GM23338 (cell line): ENCODE data around the gene PRR35. TPM values are rescaled to one million over a fixed set of nuclear protein-coding genes. Genes with fewer than 3 reads are reported as not detected.

Source experiments
- ATAC-seq: fragments of 200-7000 bp; cut with Tn5 transposase; 3 replicates; pipeline ENCODE4 v1.9.1; 2020
- DNase-seq: peaks from one replicate; pipeline ENCODE4 v3.0.0-alpha.2; 2015; ENCODE audit warnings: low spot score
- H2AFZ ChIP-seq: fragments of 200-600 bp; sonication (generic); 2 replicates; pipeline ENCODE4 v1.8.0; 2016; ENCODE audit warnings: antibody characterized with exemption, mild to moderate bottlenecking, moderate library complexity
- H3F3A ChIP-seq: fragments of 200-600 bp; sonication (generic); replicated peaks from 2 replicates; pipeline ENCODE4 v1.8.0; 2017; ENCODE audit warnings: antibody characterized with exemption, mixed run types, low read depth
- H3K27ac ChIP-seq: fragments of 200-600 bp; sonication (generic); 2 replicates; pipeline ENCODE4 v1.6.1; 2016; ENCODE audit warnings: low read depth
- H3K27me3 ChIP-seq: fragments of 200-600 bp; sonication (generic); 2 replicates; pipeline ENCODE4 v1.8.0; 2016; ENCODE audit warnings: mild to moderate bottlenecking, mixed run types, moderate library complexity; ENCODE audit not compliant: insufficient read depth
- H3K36me3 ChIP-seq: fragments of 200-600 bp; sonication (generic); 2 replicates; pipeline ENCODE4 v1.8.0; 2016; ENCODE audit warnings: mild to moderate bottlenecking; ENCODE audit not compliant: insufficient read depth
- H3K4me1 ChIP-seq: fragments of 200-600 bp; sonication (generic); 2 replicates; pipeline ENCODE4 v1.8.0; 2016; ENCODE audit warnings: mild to moderate bottlenecking, moderate library complexity; ENCODE audit not compliant: insufficient read depth
- H3K4me2 ChIP-seq: fragments of 200-600 bp; sonication (generic); 2 replicates; pipeline ENCODE4 v1.7.1; 2017; ENCODE audit warnings: mixed run types
- H3K4me3 ChIP-seq: fragments of 200-600 bp; sonication (generic); 2 replicates; pipeline ENCODE4 v1.6.1; 2016; ENCODE audit warnings: mixed run types
- H3K79me2 ChIP-seq: fragments of 200-600 bp; sonication (generic); replicated peaks from 2 replicates; pipeline ENCODE4 v1.8.0; 2017; ENCODE audit warnings: mild to moderate bottlenecking; ENCODE audit not compliant: insufficient read depth
- H3K9me2 ChIP-seq: fragments of 200-600 bp; sonication (generic); 2 replicates; pipeline ENCODE4 v1.8.0; 2017; ENCODE audit not compliant: insufficient read depth
- H4K20me1 ChIP-seq: fragments of 200-600 bp; sonication (generic); replicated peaks from 2 replicates; pipeline ENCODE4 v1.8.0; 2017; ENCODE audit warnings: mild to moderate bottlenecking; ENCODE audit not compliant: insufficient read depth
- H3K27ac Mint-ChIP-seq: 2 replicates; pipeline ENCODE4 v1.8.0; 2020; ENCODE audit warnings: inconsistent platforms, mild to moderate bottlenecking, moderate library complexity, mixed read lengths
- H3K27me3 Mint-ChIP-seq: 3 replicates; pipeline ENCODE4 v1.8.0; 2022; ENCODE audit warnings: low read depth, mild to moderate bottlenecking, moderate library complexity, mixed read lengths, inconsistent platforms; ENCODE audit not compliant: insufficient read depth, poor library complexity
- H3K36me3 Mint-ChIP-seq: 3 replicates; pipeline ENCODE4 v1.8.0; 2021; ENCODE audit warnings: low read depth, mild to moderate bottlenecking, inconsistent platforms, moderate library complexity, mixed read lengths
- H3K4me1 Mint-ChIP-seq: 3 replicates; pipeline ENCODE4 v1.8.0; 2020; ENCODE audit warnings: mild to moderate bottlenecking, inconsistent platforms, mixed read lengths
- H3K4me3 Mint-ChIP-seq: 3 replicates; pipeline ENCODE4 v1.8.0; 2021; ENCODE audit warnings: moderate library complexity, mild to moderate bottlenecking, inconsistent platforms, mixed read lengths
- H3K9me3 Mint-ChIP-seq: 3 replicates; pipeline ENCODE4 v1.8.0; 2020; ENCODE audit warnings: moderate library complexity, mild to moderate bottlenecking, inconsistent platforms, mixed read lengths
- CREB1 ChIP-seq: fragments of 250-450 bp; sonication (Bioruptor Pico); IDR thresholded peaks from 2 replicates; pipeline ENCODE4 v1.5.0; 2020; ENCODE audit warnings: low read depth, mild to moderate bottlenecking, moderate library complexity
- CTCF ChIP-seq, 2 experiments: fragments of 200-600 bp in 1 of 2; sonication (generic) in 1 of 2; conservative IDR thresholded peaks; 2 replicates each; pipeline versions ENCODE4 v1.5.1 to v1.6.1; 2016 to 2017; ENCODE audit warnings: antibody characterized with exemption in 2 of 2, low read depth in 2 of 2, mild to moderate bottlenecking in 2 of 2, moderate library complexity in 1 of 2
- EZH2 ChIP-seq: fragments of 200-600 bp; sonication (generic); IDR thresholded peaks from one replicate; pipeline ENCODE4 v1.8.0; 2017; ENCODE audit warnings: antibody characterized with exemption, mild to moderate bottlenecking, low read depth; ENCODE audit not compliant: unreplicated experiment
- EZH2phosphoT487 ChIP-seq: fragments of 200-600 bp; sonication (generic); IDR thresholded peaks from one replicate; pipeline ENCODE4 v1.8.1; 2018; ENCODE audit warnings: antibody characterized with exemption; ENCODE audit not compliant: unreplicated experiment
- JUNB ChIP-seq: IDR thresholded peaks from one replicate; pipeline ENCODE4 v1.6.1; 2016; ENCODE audit warnings: antibody characterized with exemption; ENCODE audit not compliant: unreplicated experiment
- NANOG ChIP-seq: IDR thresholded peaks from 2 replicates; pipeline ENCODE4 v1.6.1; 2016; ENCODE audit warnings: antibody characterized with exemption, borderline replicate concordance
- POLR2AphosphoS5 ChIP-seq: IDR thresholded peaks from 2 replicates; pipeline ENCODE4 v1.6.1; 2016; ENCODE audit warnings: antibody characterized with exemption, low read depth
- REST ChIP-seq: IDR thresholded peaks from one replicate; pipeline ENCODE4 v1.6.1; 2018; ENCODE audit warnings: antibody characterized with exemption; ENCODE audit not compliant: unreplicated experiment
- STAT1 ChIP-seq: IDR thresholded peaks from one replicate; pipeline ENCODE4 v1.6.1; 2016; ENCODE audit warnings: antibody characterized with exemption; ENCODE audit not compliant: unreplicated experiment
- ZNF114 ChIP-seq: fragments of 250-450 bp; sonication (Bioruptor Pico); IDR thresholded peaks from 2 replicates; pipeline ENCODE4 v1.5.0; 2020; ENCODE audit warnings: mild to moderate bottlenecking, moderate library complexity
- ZNF331 ChIP-seq: fragments of 250-450 bp; sonication (Bioruptor Pico); IDR thresholded peaks from 2 replicates; pipeline ENCODE4 v1.5.0; 2020; ENCODE audit warnings: low read depth, mild to moderate bottlenecking, moderate library complexity
- polyA plus RNA-seq: library from polyadenylated mRNA; unstranded; fragments of >200 nt; fragmentation: Nextera tagmentation; extraction: Ambion mirVana; gene quantifications from 2 replicates; pipeline ENCODE4 v1.2.1, GENCODE V29; 2016
- total RNA-seq: library from RNA; depleted of rRNA; stranded (reverse); fragments of >200 nt; shearing (Covaris generic); gene quantifications from 2 replicates; pipeline ENCODE4 v1.2.3, GENCODE V29; 2014
- TF ChIP-seq, protein P1 (sequence below): fragments of 250-450 bp; sonication (Bioruptor Pico); IDR thresholded peaks from 2 replicates; pipeline ENCODE4 v1.5.0; 2020; ENCODE audit warnings: mild to moderate bottlenecking, moderate library complexity
- TF ChIP-seq, protein P2 (sequence below): IDR thresholded peaks from 2 replicates; pipeline ENCODE4 v1.6.1; 2016; ENCODE audit warnings: antibody characterized with exemption

The PRR35 gene
- total and polyA plus RNA-seq, 2 experiments from 2014 or later = 0.32 to 1.4 TPM

- peaks cover 5% of the 10 kb centered on the region for H3K27me3 Mint-ChIP-seq
- TF ChIP-seq STAT1 (no peak), EZH2 (no peak), JUNB (no peak), ZNF114 (CRISPR knock-in tag) (no peak), ZNF331 (CRISPR knock-in tag) (no peak), NANOG (no peak), CREB1 (CRISPR knock-in tag) (no peak), EZH2phosphoT487 (no peak), POLR2AphosphoS5 (no peak), REST (no peak), CTCF (conservative IDR thresholded peaks at IDR 0.05; ENCODE audit: low read depth in 2 of 2) (no peak)
- TF ChIP-seq, protein P1, sequence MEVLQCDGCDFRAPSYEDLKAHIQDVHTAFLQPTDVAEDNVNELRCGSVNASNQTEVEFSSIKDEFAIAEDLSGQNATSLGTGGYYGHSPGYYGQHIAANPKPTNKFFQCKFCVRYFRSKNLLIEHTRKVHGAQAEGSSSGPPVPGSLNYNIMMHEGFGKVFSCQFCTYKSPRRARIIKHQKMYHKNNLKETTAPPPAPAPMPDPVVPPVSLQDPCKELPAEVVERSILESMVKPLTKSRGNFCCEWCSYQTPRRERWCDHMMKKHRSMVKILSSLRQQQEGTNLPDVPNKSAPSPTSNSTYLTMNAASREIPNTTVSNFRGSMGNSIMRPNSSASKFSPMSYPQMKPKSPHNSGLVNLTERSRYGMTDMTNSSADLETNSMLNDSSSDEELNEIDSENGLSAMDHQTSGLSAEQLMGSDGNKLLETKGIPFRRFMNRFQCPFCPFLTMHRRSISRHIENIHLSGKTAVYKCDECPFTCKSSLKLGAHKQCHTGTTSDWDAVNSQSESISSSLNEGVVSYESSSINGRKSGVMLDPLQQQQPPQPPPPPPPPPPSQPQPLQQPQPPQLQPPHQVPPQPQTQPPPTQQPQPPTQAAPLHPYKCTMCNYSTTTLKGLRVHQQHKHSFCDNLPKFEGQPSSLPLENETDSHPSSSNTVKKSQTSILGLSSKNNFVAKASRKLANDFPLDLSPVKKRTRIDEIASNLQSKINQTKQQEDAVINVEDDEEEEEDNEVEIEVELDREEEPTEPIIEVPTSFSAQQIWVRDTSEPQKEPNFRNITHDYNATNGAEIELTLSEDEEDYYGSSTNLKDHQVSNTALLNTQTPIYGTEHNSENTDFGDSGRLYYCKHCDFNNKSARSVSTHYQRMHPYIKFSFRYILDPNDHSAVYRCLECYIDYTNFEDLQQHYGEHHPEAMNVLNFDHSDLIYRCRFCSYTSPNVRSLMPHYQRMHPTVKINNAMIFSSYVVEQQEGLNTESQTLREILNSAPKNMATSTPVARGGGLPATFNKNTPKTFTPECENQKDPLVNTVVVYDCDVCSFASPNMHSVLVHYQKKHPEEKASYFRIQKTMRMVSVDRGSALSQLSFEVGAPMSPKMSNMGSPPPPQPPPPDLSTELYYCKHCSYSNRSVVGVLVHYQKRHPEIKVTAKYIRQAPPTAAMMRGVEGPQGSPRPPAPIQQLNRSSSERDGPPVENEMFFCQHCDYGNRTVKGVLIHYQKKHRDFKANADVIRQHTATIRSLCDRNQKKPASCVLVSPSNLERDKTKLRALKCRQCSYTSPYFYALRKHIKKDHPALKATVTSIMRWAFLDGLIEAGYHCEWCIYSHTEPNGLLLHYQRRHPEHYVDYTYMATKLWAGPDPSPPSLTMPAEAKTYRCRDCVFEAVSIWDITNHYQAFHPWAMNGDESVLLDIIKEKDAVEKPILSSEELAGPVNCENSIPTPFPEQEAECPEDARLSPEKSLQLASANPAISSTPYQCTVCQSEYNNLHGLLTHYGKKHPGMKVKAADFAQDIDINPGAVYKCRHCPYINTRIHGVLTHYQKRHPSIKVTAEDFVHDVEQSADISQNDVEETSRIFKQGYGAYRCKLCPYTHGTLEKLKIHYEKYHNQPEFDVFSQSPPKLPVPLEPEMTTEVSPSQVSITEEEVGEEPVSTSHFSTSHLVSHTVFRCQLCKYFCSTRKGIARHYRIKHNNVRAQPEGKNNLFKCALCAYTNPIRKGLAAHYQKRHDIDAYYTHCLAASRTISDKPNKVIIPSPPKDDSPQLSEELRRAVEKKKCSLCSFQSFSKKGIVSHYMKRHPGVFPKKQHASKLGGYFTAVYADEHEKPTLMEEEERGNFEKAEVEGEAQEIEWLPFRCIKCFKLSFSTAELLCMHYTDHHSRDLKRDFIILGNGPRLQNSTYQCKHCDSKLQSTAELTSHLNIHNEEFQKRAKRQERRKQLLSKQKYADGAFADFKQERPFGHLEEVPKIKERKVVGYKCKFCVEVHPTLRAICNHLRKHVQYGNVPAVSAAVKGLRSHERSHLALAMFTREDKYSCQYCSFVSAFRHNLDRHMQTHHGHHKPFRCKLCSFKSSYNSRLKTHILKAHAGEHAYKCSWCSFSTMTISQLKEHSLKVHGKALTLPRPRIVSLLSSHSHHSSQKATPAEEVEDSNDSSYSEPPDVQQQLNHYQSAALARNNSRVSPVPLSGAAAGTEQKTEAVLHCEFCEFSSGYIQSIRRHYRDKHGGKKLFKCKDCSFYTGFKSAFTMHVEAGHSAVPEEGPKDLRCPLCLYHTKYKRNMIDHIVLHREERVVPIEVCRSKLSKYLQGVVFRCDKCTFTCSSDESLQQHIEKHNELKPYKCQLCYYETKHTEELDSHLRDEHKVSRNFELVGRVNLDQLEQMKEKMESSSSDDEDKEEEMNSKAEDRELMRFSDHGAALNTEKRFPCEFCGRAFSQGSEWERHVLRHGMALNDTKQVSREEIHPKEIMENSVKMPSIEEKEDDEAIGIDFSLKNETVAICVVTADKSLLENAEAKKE = no peak
- TF ChIP-seq, protein P2, sequence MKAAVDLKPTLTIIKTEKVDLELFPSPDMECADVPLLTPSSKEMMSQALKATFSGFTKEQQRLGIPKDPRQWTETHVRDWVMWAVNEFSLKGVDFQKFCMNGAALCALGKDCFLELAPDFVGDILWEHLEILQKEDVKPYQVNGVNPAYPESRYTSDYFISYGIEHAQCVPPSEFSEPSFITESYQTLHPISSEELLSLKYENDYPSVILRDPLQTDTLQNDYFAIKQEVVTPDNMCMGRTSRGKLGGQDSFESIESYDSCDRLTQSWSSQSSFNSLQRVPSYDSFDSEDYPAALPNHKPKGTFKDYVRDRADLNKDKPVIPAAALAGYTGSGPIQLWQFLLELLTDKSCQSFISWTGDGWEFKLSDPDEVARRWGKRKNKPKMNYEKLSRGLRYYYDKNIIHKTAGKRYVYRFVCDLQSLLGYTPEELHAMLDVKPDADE = no peak
- Histone ChIP-seq H3K4me1 (no peaks in the 10 kb centered on the region; the same call in 1 of the 2 replicates), H3K9me2 (no peaks in the 10 kb centered on the region), H4K20me1 (no peaks in the 10 kb centered on the region), H2AFZ (no peak overlapping the region), H3F3A (peaks cover 8% of the 10 kb centered on the region; the same call in 1 of the 2 replicates), H3K36me3 (no peaks in the 10 kb centered on the region), H3K27me3 (no peaks in the 10 kb centered on the region), H3K4me3 (no peak overlapping the region), H3K4me2 (no peak overlapping the region), H3K79me2 (no peaks in the 10 kb centered on the region), H3K27ac (no peak overlapping the region)
- H3K4me3 Mint-ChIP-seq = no peak overlapping the region
- peaks cover 4% of the 10 kb centered on the region for H3K4me1 Mint-ChIP-seq
- no peak for ATAC-seq
- no peak overlapping the region for H3K27ac Mint-ChIP-seq
- no peaks in the 10 kb centered on the region for H3K36me3 Mint-ChIP-seq
- no peaks in the 10 kb centered on the region for H3K9me3 Mint-ChIP-seq
- no peak for DNase-seq
Observed at GRCh38 chr16:577796-578195, 17.6 kb downstream of the PRR35 start.
